Measurements from ENCODE around the gene CAPN13.

The CAPN13 gene, protein sequence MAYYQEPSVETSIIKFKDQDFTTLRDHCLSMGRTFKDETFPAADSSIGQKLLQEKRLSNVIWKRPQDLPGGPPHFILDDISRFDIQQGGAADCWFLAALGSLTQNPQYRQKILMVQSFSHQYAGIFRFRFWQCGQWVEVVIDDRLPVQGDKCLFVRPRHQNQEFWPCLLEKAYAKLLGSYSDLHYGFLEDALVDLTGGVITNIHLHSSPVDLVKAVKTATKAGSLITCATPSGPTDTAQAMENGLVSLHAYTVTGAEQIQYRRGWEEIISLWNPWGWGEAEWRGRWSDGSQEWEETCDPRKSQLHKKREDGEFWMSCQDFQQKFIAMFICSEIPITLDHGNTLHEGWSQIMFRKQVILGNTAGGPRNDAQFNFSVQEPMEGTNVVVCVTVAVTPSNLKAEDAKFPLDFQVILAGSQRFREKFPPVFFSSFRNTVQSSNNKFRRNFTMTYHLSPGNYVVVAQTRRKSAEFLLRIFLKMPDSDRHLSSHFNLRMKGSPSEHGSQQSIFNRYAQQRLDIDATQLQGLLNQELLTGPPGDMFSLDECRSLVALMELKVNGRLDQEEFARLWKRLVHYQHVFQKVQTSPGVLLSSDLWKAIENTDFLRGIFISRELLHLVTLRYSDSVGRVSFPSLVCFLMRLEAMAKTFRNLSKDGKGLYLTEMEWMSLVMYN
- total RNA-seq = 0 reads per million in 2 donors

DNA sequence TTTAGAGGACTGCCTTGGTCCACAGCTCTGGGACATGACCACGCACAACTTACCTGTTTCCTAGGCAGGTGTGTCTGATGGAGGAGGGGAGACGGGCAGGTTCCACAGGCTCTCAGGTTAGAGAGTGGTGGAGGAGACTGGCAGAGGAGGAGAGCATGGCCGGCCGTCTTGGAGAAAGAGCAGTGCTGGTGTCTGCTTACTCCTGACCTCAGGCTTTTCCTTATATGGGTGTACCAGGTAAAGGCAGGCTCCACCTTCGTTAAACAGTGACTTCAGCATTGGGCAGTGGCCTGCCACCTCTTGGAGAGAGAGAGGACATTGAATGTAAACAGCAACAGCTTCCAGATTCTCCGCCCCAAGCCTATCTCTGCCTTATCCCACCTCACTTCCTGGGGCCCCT is at the start of gene CAPN13:
Gene CAPN13, minus strand, starts transcription at position 198 of the 400 bp plus-strand sequence. CDS start 20,121 bp downstream, outside the sequence.
- no peak for DNase-seq

GRCh38 chr2:30847841-30848240 is 40.6 kb upstream of the CAPN13 start:
- no peak for DNase-seq

DNA sequence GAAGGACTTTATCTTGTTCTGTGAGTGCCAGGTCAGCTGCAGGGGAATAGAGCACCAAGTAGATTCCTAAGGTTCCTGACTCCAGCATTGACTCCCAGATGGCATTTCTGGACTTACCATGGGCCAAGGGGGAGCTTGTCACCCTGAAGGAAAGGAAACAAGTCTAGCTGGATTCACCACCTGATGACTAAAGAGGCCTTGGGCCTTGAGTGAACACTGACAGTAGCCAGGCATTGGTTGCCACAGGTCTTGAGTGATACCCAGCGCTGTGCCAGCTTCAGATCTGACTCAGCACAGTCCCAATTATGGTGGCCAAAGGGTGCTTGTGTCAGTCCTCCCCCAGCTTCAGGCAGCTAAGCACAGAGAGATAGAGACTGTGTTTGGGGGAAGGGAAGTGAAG is 40.1 kb upstream of the CAPN13 start:
- DNase-seq = no peak

- no peak for DNase-seq
These were observed 21.3 kb upstream of the CAPN13 start for GRCh38 chr2:30828586-30828985.

GRCh38 chr2:30826916-30827315 is 19.7 kb upstream of the CAPN13 start:
- DNase-seq = no peak

- DNase-seq = no peak
These were observed 19.2 kb upstream of the CAPN13 start for GRCh38 chr2:30826481-30826880.

GRCh38 chr2:30823452-30823851 is 16.2 kb upstream of the CAPN13 start:
- no peak for DNase-seq

- no peak for DNase-seq
These were observed 14.7 kb upstream of the CAPN13 start for GRCh38 chr2:30821960-30822359.

DNA sequence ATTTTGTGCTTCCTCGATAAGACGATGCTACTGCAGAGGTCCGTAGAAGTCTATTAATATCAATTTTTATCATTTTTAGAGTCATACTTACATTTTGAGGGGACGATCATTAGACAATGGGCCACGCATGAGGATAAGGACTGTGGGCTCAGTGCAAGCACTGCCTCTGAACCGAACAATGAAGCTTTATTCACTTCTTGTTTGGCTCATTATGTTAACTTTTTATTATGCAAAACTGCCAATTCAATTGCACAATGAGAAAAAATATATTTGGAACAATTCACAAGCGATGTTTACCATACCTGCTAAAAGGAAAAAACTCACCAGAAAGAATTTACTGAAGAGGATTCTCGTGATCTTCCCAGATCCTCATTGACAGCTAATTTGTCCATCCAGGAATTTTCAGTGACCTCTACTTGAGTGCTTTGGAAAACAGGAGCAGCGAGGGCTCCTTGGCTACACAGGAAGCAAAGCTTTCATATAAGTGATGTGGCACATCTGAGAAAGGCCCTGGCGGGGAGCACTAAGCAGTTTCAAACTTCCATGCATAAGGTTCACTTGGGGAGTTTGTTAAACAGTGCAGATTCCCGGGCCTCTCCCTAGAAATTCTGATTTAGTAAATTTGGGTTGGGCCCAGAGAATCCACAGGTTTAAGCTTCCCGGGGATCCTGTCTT is 13.3 kb upstream of the CAPN13 start:
- DNase-seq = no peak

DNA sequence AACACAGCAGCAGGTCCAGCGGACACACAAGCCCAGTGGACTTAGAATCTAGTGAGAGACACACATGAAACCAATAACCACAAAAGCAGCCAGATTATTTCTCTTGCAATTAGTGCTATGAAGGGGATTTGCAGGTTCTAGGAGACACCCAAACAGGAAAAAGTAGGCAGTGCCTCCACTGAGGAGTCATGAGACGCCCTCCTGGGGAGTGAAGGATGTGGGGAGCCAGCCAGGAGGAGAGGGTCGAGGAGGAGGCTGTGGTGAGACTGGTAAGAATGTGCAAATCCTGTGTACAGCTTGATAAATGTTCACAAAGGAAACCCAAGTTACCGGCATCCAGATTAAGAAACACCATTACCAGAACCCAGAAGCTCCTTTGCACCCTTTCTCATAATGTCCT is 2.7 kb upstream of the CAPN13 start:
- DNase-seq = no peak

DNA sequence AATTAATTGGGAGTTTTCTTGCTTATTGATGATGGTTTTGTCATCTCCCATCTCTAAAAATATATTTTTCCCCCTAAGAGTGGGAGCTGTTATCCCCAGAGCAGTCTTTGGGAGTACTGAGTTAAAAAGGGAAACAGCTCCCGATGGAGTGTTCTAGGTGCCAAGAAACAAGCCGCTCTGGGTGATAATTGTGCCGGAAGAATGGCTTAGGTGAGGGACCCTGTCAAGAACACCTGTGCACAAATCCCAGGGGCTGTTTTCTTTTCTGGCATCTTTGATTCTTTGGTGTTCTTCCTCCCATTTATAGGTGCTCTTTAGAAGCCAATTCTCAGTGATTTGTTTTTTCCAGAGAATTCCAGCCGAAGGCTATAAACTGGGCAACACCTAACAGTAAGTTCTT is 1.4 kb upstream of the CAPN13 start:
- DNase-seq = no peak

DNA sequence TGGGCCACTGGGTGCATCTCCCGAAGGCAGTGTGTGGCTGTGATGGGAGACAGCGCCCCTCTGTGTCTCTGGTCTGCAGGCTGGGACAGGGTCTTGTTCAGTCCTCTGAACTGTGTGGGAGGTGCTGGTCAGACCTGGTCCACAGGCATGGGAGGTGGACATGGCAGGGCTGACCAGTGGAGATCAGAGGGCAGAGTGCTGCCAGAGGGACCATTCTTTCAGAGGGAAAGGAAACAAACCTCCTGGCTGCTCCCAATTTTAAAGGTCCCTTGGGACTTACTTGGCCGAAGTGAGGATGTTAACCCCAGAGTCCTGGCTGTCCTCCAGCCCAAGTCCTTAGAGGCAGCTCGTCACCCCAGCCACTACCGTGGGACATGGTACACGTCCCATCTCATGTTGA is 4.0 kb downstream of the CAPN13 start:
- no peak for DNase-seq

DNA sequence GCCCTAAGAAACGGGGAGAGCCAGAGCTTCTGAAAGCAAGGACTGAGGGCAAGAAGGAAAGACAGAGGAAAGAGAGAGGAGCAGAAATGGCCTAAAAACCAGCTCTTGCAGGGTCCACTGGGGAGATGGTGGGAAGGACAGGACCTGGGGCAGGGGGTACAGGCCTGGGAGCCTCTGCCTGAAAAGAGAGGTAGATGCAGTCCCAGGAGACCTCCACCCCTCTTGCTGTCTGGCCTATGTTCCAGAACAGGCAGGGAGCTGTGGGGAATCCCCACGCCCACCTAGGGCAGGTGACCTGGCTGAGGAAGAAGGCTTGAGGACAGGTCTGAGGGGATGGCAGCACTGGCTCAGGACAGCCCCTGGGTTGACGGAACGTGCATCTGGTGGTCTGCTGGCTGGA is 4.6 kb downstream of the CAPN13 start:
- DNase-seq = no peak

DNA sequence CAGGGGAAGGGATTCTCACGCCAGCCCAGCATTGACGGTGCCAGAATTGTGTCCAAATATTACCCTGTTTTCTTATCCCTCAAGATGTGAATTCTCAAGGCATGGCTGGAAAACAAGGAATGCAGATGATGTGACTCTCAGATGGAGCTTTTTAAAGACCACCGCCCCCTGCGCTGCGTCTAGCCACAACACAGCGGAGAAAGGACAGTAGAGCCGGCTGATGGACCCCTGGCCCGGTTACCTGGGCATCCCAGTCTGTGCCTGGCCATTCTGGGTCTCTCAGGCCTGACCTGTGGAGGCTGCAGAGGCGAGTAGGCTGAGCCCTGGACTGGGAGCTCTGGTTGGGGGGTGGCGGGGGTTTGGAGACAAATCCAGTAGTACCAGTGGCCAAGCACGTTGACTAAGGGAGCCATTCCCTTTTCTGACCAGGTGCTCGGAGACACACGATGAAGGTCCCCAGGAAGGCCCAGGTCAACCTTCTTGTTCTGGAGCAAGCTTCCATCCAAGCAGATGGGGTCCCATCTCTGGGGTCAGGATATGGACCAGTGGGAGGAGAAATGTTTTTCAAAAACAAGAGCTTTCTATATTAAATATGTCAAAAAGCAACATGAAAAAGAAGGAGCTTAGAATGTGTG is 5.3 kb downstream of the CAPN13 start:
- DNase-seq = no peak

DNA sequence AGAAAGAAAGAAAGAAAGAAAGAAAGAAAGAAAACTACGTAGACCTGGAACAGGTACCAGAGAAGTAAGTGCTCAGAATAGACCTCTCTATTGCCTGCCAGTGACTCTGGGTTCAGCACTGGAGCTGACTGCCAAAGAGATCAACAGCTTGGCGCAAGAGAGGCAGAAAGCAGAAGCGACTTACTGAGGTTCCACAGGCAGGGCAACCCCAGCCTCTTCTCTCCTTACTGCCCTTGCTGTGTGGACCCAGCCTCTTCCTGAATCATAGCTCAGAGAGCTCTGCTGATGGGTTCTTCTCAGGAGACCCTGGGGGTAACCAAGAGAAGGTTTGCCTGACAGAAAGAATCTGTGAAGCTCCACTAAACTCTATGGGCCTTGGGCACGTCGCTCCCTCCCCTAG is 7.1 kb downstream of the CAPN13 start:
- DNase-seq = no peak

DNA sequence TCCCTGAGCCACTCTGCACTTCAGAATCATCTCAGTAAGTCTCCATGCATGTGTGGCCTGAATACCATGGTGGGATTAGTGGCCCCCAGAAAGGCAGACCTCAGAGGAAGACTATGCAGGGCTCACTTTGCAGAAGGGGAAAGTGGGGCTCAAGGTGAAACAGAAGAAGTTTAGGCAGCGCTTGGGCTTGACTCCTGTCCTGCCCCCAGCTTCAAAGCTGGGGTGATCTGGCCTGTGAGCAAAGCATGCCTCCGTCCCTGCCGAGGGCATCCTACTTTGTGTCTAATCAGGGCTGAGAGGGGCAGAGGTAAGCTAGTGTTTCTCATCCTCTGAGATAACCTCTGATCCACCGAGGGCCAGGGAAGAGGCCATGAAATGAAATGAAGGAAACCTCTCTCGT is 7.9 kb downstream of the CAPN13 start:
- no peak for DNase-seq

GRCh38 chr2:30798536-30798991 is 8.7 kb downstream of the CAPN13 start:
- no peak for DNase-seq

- no peak for DNase-seq
These were observed 9.7 kb downstream of the CAPN13 start for GRCh38 chr2:30797381-30798015.

GRCh38 chr2:30796699-30797098 is 10.5 kb downstream of the CAPN13 start:
- no peak for DNase-seq

DNA sequence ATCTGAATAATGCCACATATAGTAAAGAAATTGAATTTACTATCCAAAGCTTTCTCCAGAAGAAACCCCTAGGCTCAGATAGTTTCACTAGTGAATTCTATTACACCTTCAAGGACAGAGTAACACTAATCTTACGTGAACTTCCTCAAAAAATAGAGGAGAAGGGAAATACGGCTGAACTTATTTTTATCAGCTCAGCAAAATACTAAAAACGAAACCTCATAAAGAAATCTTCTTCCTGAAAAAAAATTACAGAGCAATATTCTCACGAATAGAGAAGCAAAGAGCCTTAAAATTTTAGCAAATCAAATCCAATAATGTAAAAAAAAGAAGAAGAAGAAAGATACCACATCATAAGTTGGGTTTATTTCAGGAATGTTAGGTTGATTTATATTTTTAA is 14.7 kb downstream of the CAPN13 start:
- DNase-seq = no peak

DNA sequence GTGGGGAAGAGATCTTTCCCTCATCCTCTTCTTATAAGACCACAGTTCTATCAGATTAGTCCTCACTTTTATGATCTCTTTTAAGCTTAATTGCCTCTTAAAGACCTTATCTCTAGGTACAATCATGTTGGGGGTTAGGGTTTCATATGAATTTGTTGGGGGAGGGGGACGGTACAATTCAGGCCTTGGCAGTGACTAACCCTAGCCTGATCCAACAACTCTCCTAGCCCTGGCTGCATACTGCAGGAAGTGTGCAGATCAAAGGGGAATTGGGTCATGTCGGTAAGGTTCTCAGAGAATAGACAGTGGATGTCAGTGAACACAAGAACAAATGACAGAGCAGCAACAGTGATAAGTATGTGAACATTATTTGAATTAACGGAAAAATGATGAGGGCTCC is 16.4 kb downstream of the CAPN13 start:
- no peak for DNase-seq

DNA sequence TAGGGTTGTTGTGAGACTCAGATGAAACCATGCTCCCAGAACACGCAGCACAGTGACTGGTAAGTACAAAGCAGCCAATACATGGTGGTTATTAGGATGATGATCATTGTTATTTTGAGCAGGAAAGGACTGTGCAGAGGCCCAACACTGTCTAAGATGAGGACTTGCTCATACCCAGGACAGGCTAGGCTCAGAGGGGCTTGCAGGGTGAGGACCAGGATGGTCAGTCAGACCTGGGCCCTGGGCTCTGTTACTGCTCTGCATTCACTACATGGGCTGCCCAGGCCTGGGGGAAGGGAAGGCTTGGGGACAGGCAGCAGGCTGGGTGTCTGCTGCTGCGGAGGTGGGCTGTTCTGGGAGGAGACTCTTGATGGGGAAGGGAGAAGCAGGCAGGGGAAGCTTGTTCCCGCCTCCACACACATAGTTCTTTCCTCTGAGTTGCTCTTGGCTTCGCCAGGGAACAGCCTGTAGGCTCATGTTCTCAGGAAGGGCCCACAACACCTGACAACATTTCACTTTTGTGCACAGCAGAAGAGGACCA is 17.5 kb downstream of the CAPN13 start:
- no peak for DNase-seq
